ENCODE measurements around the gene BMP7. TPM values are rescaled to one million over a fixed set of nuclear protein-coding genes. Genes with fewer than 3 reads are reported as not detected.

The BMP7 gene
- total RNA-seq, 1 donor from 2014 or later: 3.7 TPM

DNA sequence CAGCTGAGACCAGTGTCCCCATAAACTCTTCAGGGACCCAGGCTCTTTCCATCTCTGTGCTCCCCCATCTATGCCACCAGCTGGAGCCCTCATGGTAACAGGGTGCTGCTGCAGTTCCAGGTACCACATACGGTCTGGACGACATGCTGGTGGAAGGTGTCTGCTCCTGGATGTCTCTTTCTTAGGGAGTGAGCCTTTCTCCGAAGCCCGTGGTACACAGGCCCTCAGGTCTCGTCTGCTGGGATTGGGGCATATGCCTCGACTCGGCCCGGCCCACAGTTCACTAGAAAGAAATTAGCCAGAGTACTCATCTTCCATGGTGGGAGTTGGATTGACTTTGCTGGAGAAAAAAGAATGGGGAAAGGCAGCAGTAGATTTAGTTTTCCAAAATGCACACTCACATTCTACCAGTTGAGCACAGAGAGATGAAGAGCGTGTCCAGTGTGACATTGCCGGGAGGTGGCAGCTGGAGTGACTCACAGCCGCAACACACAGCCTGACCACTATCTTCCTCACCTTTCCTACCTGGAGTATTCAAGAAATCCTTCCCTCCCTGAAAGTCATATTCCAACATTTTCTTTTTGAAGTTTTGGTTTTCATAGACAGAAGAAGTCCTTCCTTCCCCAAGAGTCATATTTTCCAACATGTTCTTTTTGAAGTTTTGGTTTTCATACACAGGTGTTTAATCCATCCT is 44.5 kb upstream of the BMP7 start:
- TF ChIP-seq CTCF (conservative IDR thresholded peaks at IDR 0.05; ENCODE audit: low read depth, low read length): no peak
- H3K4me3 ChIP-seq (ENCODE audit: low read depth, low read length): no peak overlapping the region
- DNase-seq (ENCODE audit: low read depth): no peak

- no peak for DNase-seq (ENCODE audit: low read depth)
- H3K4me3 ChIP-seq (ENCODE audit: low read depth, low read length): no peak overlapping the region
Observed at GRCh38 chr20:57309544-57310115, 43.2 kb upstream of the BMP7 start.

DNA sequence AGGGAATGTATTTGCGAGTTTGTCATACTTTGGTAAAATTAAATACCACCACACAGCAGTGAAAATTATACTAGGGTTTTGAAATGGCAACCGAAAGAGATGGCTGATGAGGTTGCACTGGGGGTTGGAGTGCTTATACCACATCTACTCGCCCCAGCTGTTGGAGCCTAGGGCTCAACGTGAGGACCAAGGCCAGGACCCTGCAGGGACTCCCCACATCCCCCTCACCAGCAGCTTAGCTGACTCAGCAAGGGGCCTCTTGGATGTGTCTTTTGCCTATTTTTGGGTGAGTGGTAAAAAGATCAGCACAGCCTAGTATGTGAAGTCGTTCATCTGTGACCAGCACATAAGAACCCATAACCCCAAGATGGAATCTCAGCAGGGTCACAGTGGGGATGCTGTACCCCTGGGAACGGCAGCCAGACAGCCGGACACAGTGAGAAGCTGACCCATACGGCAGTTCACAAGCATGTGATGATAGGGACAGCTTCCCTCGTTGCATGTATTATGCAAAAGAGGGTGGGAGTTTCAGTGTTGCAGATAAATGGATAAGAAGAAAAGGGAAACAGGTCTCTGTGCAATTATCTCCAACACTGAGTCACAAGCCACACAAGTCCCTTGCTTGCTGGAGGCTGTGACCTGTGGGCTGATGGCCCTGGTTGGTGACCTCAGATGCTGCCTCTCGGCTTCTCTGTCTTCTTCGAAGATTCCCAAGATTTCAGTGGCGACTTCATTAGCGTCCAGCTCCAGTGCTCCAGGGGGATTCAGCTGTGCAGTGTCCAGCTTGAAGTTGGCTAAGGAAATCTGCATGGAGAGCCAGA is 42.2 kb upstream of the BMP7 start:
- H3K4me3 ChIP-seq (ENCODE audit: low read depth, low read length): no peak overlapping the region
- TF ChIP-seq CTCF (conservative IDR thresholded peaks at IDR 0.05; ENCODE audit: low read depth, low read length): no peak
- DNase-seq (ENCODE audit: low read depth): no peak

More at GRCh38 chr20:57309544-57310115, 43.2 kb upstream of the BMP7 start:
- no peak for TF ChIP-seq CTCF (conservative IDR thresholded peaks at IDR 0.05; ENCODE audit: low read depth, low read length)

GRCh38 chr20:57306747-57307146 is 40.3 kb upstream of the BMP7 start:
- TF ChIP-seq CTCF (conservative IDR thresholded peaks at IDR 0.05; ENCODE audit: low read depth, low read length): no peak
- no peak for DNase-seq (ENCODE audit: low read depth)
- no peak overlapping the region for H3K4me3 ChIP-seq (ENCODE audit: low read depth, low read length)

DNA sequence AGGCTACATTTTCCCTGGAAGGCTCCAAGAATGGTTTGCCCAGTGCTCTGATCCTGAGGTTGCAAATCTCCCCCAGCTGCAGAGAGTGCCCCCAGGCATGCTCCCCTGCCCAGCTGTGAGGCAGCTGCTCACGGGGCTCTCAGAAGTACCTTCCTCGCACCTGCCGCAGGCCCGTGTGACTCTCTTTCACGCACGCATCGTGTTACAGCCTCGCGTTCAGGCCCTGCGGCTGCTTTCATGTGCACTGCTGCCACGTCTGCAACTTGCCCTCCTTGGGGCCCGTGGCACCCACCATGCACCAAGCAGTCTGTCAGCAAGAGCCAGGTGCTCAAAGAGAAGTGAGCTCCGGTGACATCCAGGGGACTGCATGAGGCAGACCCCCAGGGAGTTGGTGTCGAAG is 34.6 kb upstream of the BMP7 start:
- TF ChIP-seq CTCF (conservative IDR thresholded peaks at IDR 0.05; ENCODE audit: low read depth, low read length): no peak
- no peak overlapping the region for H3K4me3 ChIP-seq (ENCODE audit: low read depth, low read length)
- no peak for DNase-seq (ENCODE audit: low read depth)

DNA sequence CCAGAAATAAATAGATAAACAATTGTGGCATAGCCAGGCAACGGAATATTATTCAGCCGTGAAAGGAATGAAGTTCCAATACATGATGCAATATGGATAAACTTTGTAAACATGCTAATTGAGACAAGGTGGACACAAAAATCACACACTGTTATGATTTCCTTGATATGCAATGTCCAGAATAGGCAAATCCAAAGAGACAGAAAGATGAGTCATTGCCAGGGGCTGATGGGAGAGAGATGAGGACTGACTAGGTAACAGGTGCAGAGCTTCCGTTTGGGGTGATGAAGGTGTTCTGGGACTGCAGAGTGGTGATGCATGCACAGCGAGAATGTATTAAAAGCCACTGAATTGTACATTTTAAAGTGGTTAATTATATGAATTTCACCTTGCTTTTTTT is 32.0 kb upstream of the BMP7 start:
- DNase-seq (ENCODE audit: low read depth): no peak
- TF ChIP-seq CTCF (conservative IDR thresholded peaks at IDR 0.05; ENCODE audit: low read depth, low read length): no peak

More for the DNA sequence above, 32.0 kb upstream of the BMP7 start:
- H3K4me3 ChIP-seq (ENCODE audit: low read depth, low read length): no peak overlapping the region
